Neuronal stem cell (in vitro differentiated cells): ENCODE results near the gene HELZ2.

Experiments
- DNase-seq: peaks from one replicate; pipeline ENCODE4 v3.0.0-alpha.2; 2013; ENCODE audit warnings: low spot score
- H2AFZ ChIP-seq: one replicate; pipeline ENCODE4 v1.6.1; 2013; ENCODE audit warnings: mild to moderate bottlenecking, low read length, inconsistent platforms
- H2AK5ac ChIP-seq: 2 replicates; pipeline ENCODE4 v1.6.1; 2013; ENCODE audit warnings: low read depth, mild to moderate bottlenecking, inconsistent platforms, low read length, moderate library complexity, mixed read lengths
- H2BK120ac ChIP-seq: 2 replicates; pipeline ENCODE4 v1.6.1; 2013; ENCODE audit warnings: low read depth, mild to moderate bottlenecking, inconsistent platforms, low read length, moderate library complexity, mixed read lengths
- H2BK12ac ChIP-seq: one replicate; pipeline ENCODE4 v1.6.1; 2013; ENCODE audit warnings: low read length, inconsistent platforms
- H2BK15ac ChIP-seq: 2 replicates; pipeline ENCODE4 v1.6.1; 2013; ENCODE audit warnings: mild to moderate bottlenecking, low read length, inconsistent platforms, mixed read lengths
- H2BK5ac ChIP-seq: one replicate; pipeline ENCODE4 v1.6.1; 2013; ENCODE audit warnings: inconsistent platforms, mild to moderate bottlenecking, low read length, moderate library complexity
- H3K14ac ChIP-seq: one replicate; pipeline ENCODE4 v1.6.1; 2013; ENCODE audit warnings: low read length, inconsistent platforms
- H3K18ac ChIP-seq: 2 replicates; pipeline ENCODE4 v1.6.1; 2013; ENCODE audit warnings: low read length, inconsistent platforms
- H3K23ac ChIP-seq: 2 replicates; pipeline ENCODE4 v1.6.1; 2013; ENCODE audit warnings: low read depth, mild to moderate bottlenecking, mixed read lengths, low read length, inconsistent platforms; ENCODE audit not compliant: poor library complexity
- H3K27ac ChIP-seq: replicated peaks from 3 replicates; pipeline ENCODE4 v1.5.1; 2013; ENCODE audit warnings: low read length, inconsistent platforms
- H3K27me3 ChIP-seq, 3 experiments: 2 replicates each; pipeline ENCODE4 v1.6.1; 2013; ENCODE audit warnings: low read length in 3 of 3, mild to moderate bottlenecking in 2 of 3, inconsistent platforms in 1 of 3, low read depth in 1 of 3, mixed read lengths in 1 of 3, moderate library complexity in 1 of 3; ENCODE audit not compliant: control insufficient read depth in 3 of 3, insufficient read depth in 3 of 3
- H3K36me3 ChIP-seq, 2 donors: replicated peaks in 1 of 2; 2 replicates each; pipeline ENCODE4 v1.6.1; 2013; ENCODE audit warnings: low read length in 2 of 2; ENCODE audit not compliant: control insufficient read depth in 2 of 2, insufficient read depth in 2 of 2
- H3K4ac ChIP-seq: 2 replicates; pipeline ENCODE4 v1.6.1; 2013; ENCODE audit warnings: inconsistent platforms, mild to moderate bottlenecking, low read length, moderate library complexity
- H3K4me1 ChIP-seq, 2 donors: 1 replicate in 1 of 2; 2 replicates in 1 of 2; pipeline ENCODE4 v1.6.1; 2013; ENCODE audit warnings: low read length in 2 of 2, low read depth in 1 of 2; ENCODE audit not compliant: control insufficient read depth in 2 of 2, insufficient read depth in 1 of 2
- H3K4me2 ChIP-seq: one replicate; pipeline ENCODE4 v1.6.1; 2013; ENCODE audit warnings: mild to moderate bottlenecking, low read length, inconsistent platforms; ENCODE audit not compliant: insufficient read depth, poor library complexity, severe bottlenecking
- H3K4me3 ChIP-seq, 2 donors: 2 replicates each; pipeline ENCODE4 v1.5.1; 2013; ENCODE audit warnings: low read length in 2 of 2, mild to moderate bottlenecking in 2 of 2, inconsistent platforms in 1 of 2, moderate library complexity in 1 of 2
- H3K79me1 ChIP-seq: one replicate; pipeline ENCODE4 v1.6.1; 2013; ENCODE audit warnings: low read depth, mild to moderate bottlenecking, inconsistent platforms, low read length, moderate library complexity
- H3K9ac ChIP-seq: one replicate; pipeline ENCODE4 v1.6.1; 2013; ENCODE audit warnings: mild to moderate bottlenecking, low read depth, low read length, inconsistent platforms; ENCODE audit not compliant: poor library complexity
- H3K9me3 ChIP-seq, 2 donors: replicated peaks in 1 of 2; 2 replicates each; pipeline versions ENCODE3 to v1.6.1; 2013; ENCODE audit warnings: low read length in 2 of 2, mild to moderate bottlenecking in 2 of 2, inconsistent platforms in 1 of 2, low read depth in 1 of 2, mixed read lengths in 1 of 2, moderate library complexity in 1 of 2; ENCODE audit not compliant: control insufficient read depth in 2 of 2, insufficient read depth in 1 of 2
- H4K8ac ChIP-seq: one replicate; pipeline ENCODE4 v1.6.1; 2013; ENCODE audit warnings: low read depth, mild to moderate bottlenecking, inconsistent platforms, low read length, moderate library complexity
- H4K91ac ChIP-seq: one replicate; pipeline ENCODE4 v1.6.1; 2013; ENCODE audit warnings: low read length, low read depth, mild to moderate bottlenecking, inconsistent platforms; ENCODE audit not compliant: poor library complexity
- WGBS, 2 donors: extraction: QIAGEN DNeasy Blood & Tissue Kit; methylation state at CpG; one replicate each; pipeline ENCODE4 v1.1.7; 2013; ENCODE audit warnings: missing lambda C conversion rate in 2 of 2, mixed read lengths in 1 of 2; ENCODE audit not compliant: insufficient read length in 2 of 2, insufficient replicate concordance in 1 of 2; ENCODE audit errors: extremely low coverage in 2 of 2; 5-methylcytosine and 5-hydroxymethylcytosine counted together

Gene HELZ2

GRCh38 chr20:63565021-63565698, 8.9 kb downstream of the HELZ2 start:
- WGBS, 2 donors: no CpG with 5 or more reads among the region's 61 CpGs
- Histone ChIP-seq H2AK5ac (no peak overlapping the region), H3K79me1 (peaks cover 1% of the 10 kb centered on the region), H2AFZ (no peak overlapping the region), H3K27ac (no peak overlapping the region), H2BK12ac (no peak overlapping the region), H3K27me3 (no peaks in the 10 kb centered on the region), H3K18ac (peak overlapping the region; percentile 17), H3K23ac (peak overlapping the region; percentile 85), H3K4me3 (no peak overlapping the region), H3K4me1 (no peaks in the 10 kb centered on the region), H4K91ac (no peak overlapping the region), H2BK120ac (no peak overlapping the region), H2BK5ac (peak overlapping the region; percentile 24), H4K8ac (no peak overlapping the region), H3K4ac (no peak overlapping the region), H3K36me3 (no peaks in the 10 kb centered on the region), H3K4me2 (no peak overlapping the region), H3K9ac (peak overlapping the region; percentile 53), H3K9me3 (no peaks in the 10 kb centered on the region), H2BK15ac (no peak overlapping the region), H3K14ac (no peak overlapping the region)
- DNase-seq: no peak

GRCh38 chr20:63564036-63564810, 9.8 kb downstream of the HELZ2 start:
- Histone ChIP-seq H3K18ac (peak overlapping the region; percentile 11), H2BK120ac (no peak overlapping the region), H3K4ac (no peak overlapping the region), H3K9ac (peak overlapping the region; percentile 60), H3K27me3 (no peaks in the 10 kb centered on the region), H3K9me3 (no peaks in the 10 kb centered on the region), H2AFZ (no peak overlapping the region), H3K79me1 (peaks cover 1% of the 10 kb centered on the region), H3K36me3 (no peaks in the 10 kb centered on the region), H3K27ac (no peak overlapping the region), H4K8ac (peak overlapping the region; percentile 82), H2BK12ac (peak overlapping the region; percentile 73), H3K4me1 (no peaks in the 10 kb centered on the region), H3K4me2 (no peak overlapping the region), H2AK5ac (no peak overlapping the region), H2BK5ac (peak overlapping the region; percentile 66), H2BK15ac (no peak overlapping the region), H3K4me3 (no peak overlapping the region), H3K14ac (peak overlapping the region; percentile 4), H3K23ac (peak overlapping the region; percentile 85), H4K91ac (no peak overlapping the region)
- no peak for DNase-seq
- no CpG with 5 or more reads among the region's 62 CpGs for WGBS, 2 donors

GRCh38 chr20:63563225-63563935, 10.7 kb downstream of the HELZ2 start:
- H3K4me1 ChIP-seq: no peaks in the 10 kb centered on the region
- H4K8ac ChIP-seq: no peak overlapping the region
- no peak overlapping the region for H2BK120ac ChIP-seq
- no CpG with 5 or more reads among the region's 55 CpGs for WGBS, 2 donors
- no peak overlapping the region for H3K4me3 ChIP-seq
- H3K18ac ChIP-seq: no peak overlapping the region
- no peak overlapping the region for H2BK15ac ChIP-seq
- H3K27me3 ChIP-seq: no peaks in the 10 kb centered on the region
- no peak overlapping the region for H3K4ac ChIP-seq
- no peak for DNase-seq
- H3K27ac ChIP-seq: no peak overlapping the region
- H3K4me2 ChIP-seq: no peak overlapping the region
- H3K9me3 ChIP-seq: no peaks in the 10 kb centered on the region
- H3K36me3 ChIP-seq: no peaks in the 10 kb centered on the region
- peak overlapping the region; percentile 60 for H3K9ac ChIP-seq
- H2AK5ac ChIP-seq: peak overlapping the region; percentile 28
- no peak overlapping the region for H3K14ac ChIP-seq
- H4K91ac ChIP-seq: no peak overlapping the region
- no peak overlapping the region for H2BK12ac ChIP-seq
- peak overlapping the region; percentile 66 for H2BK5ac ChIP-seq
- peaks cover 1% of the 10 kb centered on the region for H3K79me1 ChIP-seq
- H3K23ac ChIP-seq: peak overlapping the region; percentile 55
- no peak overlapping the region for H2AFZ ChIP-seq
